H9 (cell line): Measurements from ENCODE around the gene SRSF2. TPM values are rescaled to one million over a fixed set of nuclear protein-coding genes. Genes with fewer than 3 reads are reported as not detected.

Experiments used
- DNase-seq: peaks from one replicate; pipeline ENCODE4 v3.0.0-alpha.2; 2017
- H2AFZ ChIP-seq: one replicate; pipeline ENCODE4 v1.6.1; 2013; ENCODE audit warnings: mild to moderate bottlenecking, low read length, control low read depth, moderate library complexity
- H2AK5ac ChIP-seq: 2 replicates; pipeline ENCODE4 v1.6.1; 2013; ENCODE audit warnings: low read length, control low read depth, mixed read lengths; ENCODE audit not compliant: insufficient read length
- H2BK120ac ChIP-seq: one replicate; pipeline ENCODE4 v1.6.1; 2013; ENCODE audit warnings: low read depth, mild to moderate bottlenecking, low read length, control low read depth, inconsistent platforms; ENCODE audit not compliant: poor library complexity, severe bottlenecking
- H2BK12ac ChIP-seq: 2 replicates; pipeline ENCODE4 v1.6.1; 2013; ENCODE audit warnings: low read length, control low read depth, mixed read lengths, low read depth; ENCODE audit not compliant: insufficient read length
- H2BK15ac ChIP-seq: 2 replicates; pipeline ENCODE4 v1.6.1; 2013; ENCODE audit warnings: low read depth, low read length, control low read depth
- H2BK20ac ChIP-seq: one replicate; pipeline ENCODE4 v1.6.1; 2013; ENCODE audit warnings: low read depth, mild to moderate bottlenecking, low read length, control low read depth, inconsistent platforms; ENCODE audit not compliant: poor library complexity, severe bottlenecking
- H2BK5ac ChIP-seq: 2 replicates; pipeline ENCODE4 v1.6.1; 2013; ENCODE audit warnings: low read length, control low read depth, mixed read lengths; ENCODE audit not compliant: insufficient read length
- H3K14ac ChIP-seq: 2 replicates; pipeline ENCODE4 v1.6.1; 2013; ENCODE audit warnings: low read length, control low read depth; ENCODE audit not compliant: insufficient read depth
- H3K18ac ChIP-seq: 2 replicates; pipeline ENCODE4 v1.6.1; 2013; ENCODE audit warnings: low read depth, mild to moderate bottlenecking, mixed read lengths, low read length, control low read depth; ENCODE audit not compliant: insufficient read length
- H3K23ac ChIP-seq: 2 replicates; pipeline ENCODE4 v1.6.1; 2013; ENCODE audit warnings: low read length, control low read depth, mixed read lengths, low read depth; ENCODE audit not compliant: insufficient read length
- H3K23me2 ChIP-seq: 2 replicates; pipeline ENCODE4 v1.6.1; 2013; ENCODE audit warnings: low read depth, mild to moderate bottlenecking, mixed read lengths, low read length, control low read depth; ENCODE audit not compliant: insufficient read length, poor library complexity, severe bottlenecking
- H3K27ac ChIP-seq: 2 replicates; pipeline ENCODE4 v1.5.1; 2013; ENCODE audit warnings: low read length, control low read depth, mixed read lengths, low read depth; ENCODE audit not compliant: insufficient read length
- H3K27me3 ChIP-seq: 2 replicates; pipeline ENCODE4 v1.6.1; 2013; ENCODE audit warnings: low read length, control low read depth, inconsistent platforms; ENCODE audit not compliant: insufficient read depth
- H3K4ac ChIP-seq: 2 replicates; pipeline ENCODE4 v1.6.1; 2013; ENCODE audit warnings: low read depth, mild to moderate bottlenecking, control low read depth, inconsistent platforms, low read length, moderate library complexity
- H3K4me1 ChIP-seq: 2 replicates; pipeline ENCODE4 v1.6.1; 2013; ENCODE audit warnings: low read length, control low read depth, inconsistent platforms; ENCODE audit not compliant: insufficient read depth
- H3K4me2 ChIP-seq: 2 replicates; pipeline ENCODE4 v1.6.1; 2013; ENCODE audit warnings: low read length, control low read depth, mixed read lengths; ENCODE audit not compliant: insufficient read length, insufficient read depth
- H3K56ac ChIP-seq: 2 replicates; pipeline ENCODE4 v1.6.1; 2013; ENCODE audit warnings: low read depth, mild to moderate bottlenecking, mixed read lengths, low read length, control low read depth; ENCODE audit not compliant: insufficient read length
- H3K79me1 ChIP-seq: 2 replicates; pipeline ENCODE4 v1.6.1; 2013; ENCODE audit warnings: low read depth, mild to moderate bottlenecking, moderate library complexity, low read length, control low read depth, inconsistent platforms; ENCODE audit not compliant: insufficient read depth, poor library complexity, severe bottlenecking
- H3K79me2 ChIP-seq: 2 replicates; pipeline ENCODE4 v1.6.1; 2013; ENCODE audit warnings: low read length, control low read depth, inconsistent platforms; ENCODE audit not compliant: insufficient read depth
- H3K9ac ChIP-seq: 2 replicates; pipeline ENCODE4 v1.6.1; 2013; ENCODE audit warnings: low read length, control low read depth, mixed read lengths; ENCODE audit not compliant: insufficient read length; ENCODE audit errors: extremely low read depth
- H3K9me3 ChIP-seq: one replicate; pipeline ENCODE4 v1.6.1; 2013; ENCODE audit warnings: low read depth, low read length, inconsistent platforms; ENCODE audit not compliant: control insufficient read depth
- H3T11ph ChIP-seq: one replicate; pipeline ENCODE4 v1.6.1; 2013; ENCODE audit warnings: mild to moderate bottlenecking, low read length, control low read depth, inconsistent platforms
- H4K20me1 ChIP-seq: one replicate; pipeline ENCODE4 v1.6.1; 2013; ENCODE audit not compliant: control insufficient read depth, insufficient read length, insufficient read depth
- H4K5ac ChIP-seq: 2 replicates; pipeline ENCODE4 v1.6.1; 2013; ENCODE audit warnings: low read depth, mild to moderate bottlenecking, mixed read lengths, low read length, control low read depth; ENCODE audit not compliant: insufficient read length
- H4K8ac ChIP-seq: replicated peaks from 2 replicates; pipeline ENCODE4 v1.6.1; 2013; ENCODE audit warnings: low read length, control low read depth, mixed read lengths, low read depth; ENCODE audit not compliant: insufficient read length
- H4K91ac ChIP-seq: 2 replicates; pipeline ENCODE4 v1.6.1; 2013; ENCODE audit warnings: low read depth, mild to moderate bottlenecking, moderate library complexity, mixed read lengths, low read length, control low read depth; ENCODE audit not compliant: insufficient read length
- H3K27ac Mint-ChIP-seq, 3 experiments: 2 replicates in 2 of 3; 3 replicates in 1 of 3; pipeline ENCODE4 v1.8.0; 2020 to 2021; ENCODE audit warnings: mixed read lengths in 3 of 3, mild to moderate bottlenecking in 1 of 3, moderate library complexity in 1 of 3
- H3K27me3 Mint-ChIP-seq: 2 replicates; pipeline ENCODE4 v1.8.0; 2021; ENCODE audit warnings: low read depth, mild to moderate bottlenecking, moderate library complexity, mixed read lengths
- H3K36me3 Mint-ChIP-seq, 3 experiments: 2 replicates in 2 of 3; 3 replicates in 1 of 3; pipeline ENCODE4 v1.8.0; 2020 to 2021; ENCODE audit warnings: low read depth in 3 of 3, mixed read lengths in 3 of 3; ENCODE audit not compliant: insufficient read depth in 1 of 3
- H3K4me1 Mint-ChIP-seq, 2 experiments: 2 replicates each; pipeline ENCODE4 v1.8.0; 2020; ENCODE audit warnings: mixed read lengths in 2 of 2
- H3K4me3 Mint-ChIP-seq, 2 experiments: 2 replicates in 1 of 2; 3 replicates in 1 of 2; pipeline ENCODE4 v1.8.0; 2020 to 2021; ENCODE audit warnings: mild to moderate bottlenecking in 2 of 2, mixed read lengths in 2 of 2, moderate library complexity in 1 of 2
- H3K9me3 Mint-ChIP-seq, 2 experiments: 2 replicates in 1 of 2; 3 replicates in 1 of 2; pipeline ENCODE4 v1.8.0; 2020; ENCODE audit warnings: mild to moderate bottlenecking in 2 of 2, mixed read lengths in 2 of 2, moderate library complexity in 1 of 2
- WGBS: extraction: QIAGEN DNeasy Blood & Tissue Kit; methylation state at CpG from one replicate; pipeline ENCODE4 v1.1.7; 2013; ENCODE audit warnings: missing lambda C conversion rate, low lambda C conversion rate, mixed read lengths; ENCODE audit not compliant: insufficient read length; ENCODE audit errors: extremely low coverage; 5-methylcytosine and 5-hydroxymethylcytosine counted together
- microRNA-seq: library from miRNA; unstranded; fragments of <30 nt; microRNA quantifications from one replicate; pipeline ENCODE4, GENCODE V29; 2020; ENCODE audit warnings: borderline microRNAs expressed
- total RNA-seq: library from RNA; stranded (reverse); gene quantifications from 2 replicates; pipeline ENCODE4 v1.2.1, GENCODE V29; 2021
- TF ChIP-seq, protein P1 (sequence below): fragments of 200-600 bp; sonication (generic); conservative IDR thresholded peaks from 3 replicates; pipeline ENCODE4 v1.8.0; 2021; ENCODE audit warnings: antibody characterized with exemption, mild to moderate bottlenecking

SRSF2 gene
- total RNA-seq, 1 experiment from 2014 or later: 578 TPM

DNA sequence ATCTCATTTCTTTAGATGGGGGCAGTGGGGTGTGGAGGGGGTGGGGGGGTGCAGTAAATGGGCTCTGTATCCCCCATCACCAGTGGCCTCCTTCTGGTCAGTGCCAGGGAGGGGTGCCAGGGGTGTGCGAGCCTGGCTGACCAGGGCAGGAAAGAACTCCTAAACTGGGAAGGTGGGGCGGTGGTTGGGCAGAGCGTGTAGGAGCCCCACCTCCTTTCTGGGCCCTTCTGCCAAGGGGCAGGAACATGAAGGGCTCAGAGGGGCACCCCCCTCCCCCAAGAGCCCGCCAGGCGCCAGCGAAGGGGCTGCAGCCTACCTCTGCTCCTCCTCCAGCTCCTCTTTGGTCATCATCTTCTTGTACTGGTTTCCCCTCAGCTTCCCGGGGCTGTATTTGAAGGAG, 52.4 kb downstream of the SRSF2 start:
- no CpG with 5 or more reads among the region's 7 CpGs for WGBS
- Mint-ChIP-seq H3K36me3 (peaks cover 0 to 4% (median 0%) of the 10 kb centered on the region in 3 experiments; a peak in 1 of 7 replicates), H3K4me3 (no peak overlapping the region), H3K27ac (peak overlapping the region in 1 of 3 experiments; percentile 76; a peak in 1 of 7 replicates), H3K27me3 (no peaks in the 10 kb centered on the region), H3K4me1 (peaks cover 27 to 45% of the 10 kb centered on the region in 2 experiments), H3K9me3 (no peaks in the 10 kb centered on the region; a peak in 1 of 5 replicates)
- Histone ChIP-seq H3T11ph (no peak overlapping the region), H3K9me3 (no peaks in the 10 kb centered on the region), H3K23ac (no peak overlapping the region), H3K27me3 (no peaks in the 10 kb centered on the region), H2BK5ac (no peak overlapping the region), H3K56ac (no peak overlapping the region), H4K91ac (no peak overlapping the region), H4K5ac (no peak overlapping the region), H2BK12ac (no peak overlapping the region), H3K4me2 (no peak overlapping the region), H4K20me1 (no peaks in the 10 kb centered on the region), H3K14ac (no peak overlapping the region; the same call in 1 of the 2 replicates), H4K8ac (no peak overlapping the region), H2BK20ac (no peak overlapping the region), H2BK15ac (no peak overlapping the region), H3K18ac (no peak overlapping the region), H2BK120ac (no peak overlapping the region), H2AFZ (no peak overlapping the region), H3K4me1 (peaks cover 3% of the 10 kb centered on the region; the same call in 1 of the 2 replicates), H3K4ac (no peak overlapping the region), H3K79me1 (no peaks in the 10 kb centered on the region), H3K79me2 (no peaks in the 10 kb centered on the region), H3K27ac (no peak overlapping the region), H2AK5ac (no peak overlapping the region), H3K23me2 (no peaks in the 10 kb centered on the region), H3K9ac (no peak overlapping the region)
- no peak for DNase-seq
- TF ChIP-seq, protein P1, sequence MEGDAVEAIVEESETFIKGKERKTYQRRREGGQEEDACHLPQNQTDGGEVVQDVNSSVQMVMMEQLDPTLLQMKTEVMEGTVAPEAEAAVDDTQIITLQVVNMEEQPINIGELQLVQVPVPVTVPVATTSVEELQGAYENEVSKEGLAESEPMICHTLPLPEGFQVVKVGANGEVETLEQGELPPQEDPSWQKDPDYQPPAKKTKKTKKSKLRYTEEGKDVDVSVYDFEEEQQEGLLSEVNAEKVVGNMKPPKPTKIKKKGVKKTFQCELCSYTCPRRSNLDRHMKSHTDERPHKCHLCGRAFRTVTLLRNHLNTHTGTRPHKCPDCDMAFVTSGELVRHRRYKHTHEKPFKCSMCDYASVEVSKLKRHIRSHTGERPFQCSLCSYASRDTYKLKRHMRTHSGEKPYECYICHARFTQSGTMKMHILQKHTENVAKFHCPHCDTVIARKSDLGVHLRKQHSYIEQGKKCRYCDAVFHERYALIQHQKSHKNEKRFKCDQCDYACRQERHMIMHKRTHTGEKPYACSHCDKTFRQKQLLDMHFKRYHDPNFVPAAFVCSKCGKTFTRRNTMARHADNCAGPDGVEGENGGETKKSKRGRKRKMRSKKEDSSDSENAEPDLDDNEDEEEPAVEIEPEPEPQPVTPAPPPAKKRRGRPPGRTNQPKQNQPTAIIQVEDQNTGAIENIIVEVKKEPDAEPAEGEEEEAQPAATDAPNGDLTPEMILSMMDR: no peak

Small RNA genes within 50 kb of the gene (microRNA-seq; reads per million reads assigned to microRNA genes)
- 1.2 reads per million, percentile 3 among the genes with 10 or more reads in this experiment for gene MIR636

Other genes with a start within 250 kb of the SRSF2 start
- 17.1 and 19.7 TPM in 2 replicates for gene RHBDF2, start 235.9 kb downstream of the SRSF2 start, total RNA-seq
- gene CYGB, start 199.6 kb downstream of the SRSF2 start, total RNA-seq: 2.4 and 2.8 TPM in 2 replicates
- 0.42 and 0.46 TPM in 2 replicates for gene PRCD, start 197.3 kb downstream of the SRSF2 start, total RNA-seq
- 0.37 and 0.46 TPM in 2 replicates for gene ST6GALNAC2, start 151.5 kb downstream of the SRSF2 start, total RNA-seq
- not detected in 2 replicates for gene ST6GALNAC1, start 93.6 kb downstream of the SRSF2 start, total RNA-seq
- gene MXRA7, start 26.4 kb downstream of the SRSF2 start, total RNA-seq: 28.2 TPM in 2 replicates
- 26.3 and 28.9 TPM in 2 replicates for gene JMJD6, start 10.7 kb downstream of the SRSF2 start, total RNA-seq
- 25.6 and 29.9 TPM in 2 replicates for gene METTL23, start 10.5 kb downstream of the SRSF2 start, total RNA-seq
- 19.9 and 21.8 TPM in 2 replicates for gene MFSD11, start 788 bp upstream of the SRSF2 start, total RNA-seq
- 4.6 and 4.9 TPM in 2 replicates for gene MGAT5B, start 131.1 kb upstream of the SRSF2 start, total RNA-seq